Neural cell (in vitro differentiated cells): ENCODE results near the gene ARGLU1. TPM values are rescaled to one million over a fixed set of nuclear protein-coding genes. Genes with fewer than 3 reads are reported as not detected.
A peak's percentile ranks its signal among the peaks of the same experiment; 100 is the strongest.

ENCODE experiments used
- H2AFZ ChIP-seq: fragments of 200-600, 300-800 bp; sonication (generic), shearing (Covaris generic); 2 replicates; pipeline ENCODE4 v1.6.0; 2014; ENCODE audit warnings: low read depth, mild to moderate bottlenecking, antibody characterized with exemption, low read length, moderate library complexity
- H3F3A ChIP-seq: fragments of 200-600 bp; shearing (Covaris generic); 2 replicates; pipeline ENCODE4 v1.6.1; 2016; ENCODE audit warnings: mild to moderate bottlenecking, moderate library complexity, mixed read lengths, antibody characterized with exemption, low read length; ENCODE audit not compliant: insufficient read depth, poor library complexity, severe bottlenecking
- H3K27ac ChIP-seq: fragments of 200-600, 300-800 bp; sonication (generic), shearing (Covaris generic); 2 replicates; pipeline ENCODE4 v1.5.1; 2014; ENCODE audit warnings: mild to moderate bottlenecking, low read length, moderate library complexity
- H3K27me3 ChIP-seq: fragments of 300-800, 200-600 bp; sonication (generic), shearing (Covaris generic); 2 replicates; pipeline ENCODE4 v1.6.0; 2014; ENCODE audit warnings: mild to moderate bottlenecking, low read depth, low read length, moderate library complexity; ENCODE audit not compliant: insufficient read depth
- H3K36me3 ChIP-seq: fragments of 300-800, 200-600 bp; sonication (generic), shearing (Covaris generic); 2 replicates; pipeline ENCODE4 v1.5.1; 2014; ENCODE audit warnings: mild to moderate bottlenecking, antibody characterized with exemption, low read length, moderate library complexity; ENCODE audit not compliant: insufficient read depth
- H3K4me2 ChIP-seq: fragments of 300-800, 200-600 bp; sonication (generic), shearing (Covaris generic); 2 replicates; pipeline ENCODE4 v1.6.0; 2014; ENCODE audit warnings: mild to moderate bottlenecking, low read length
- H3K4me3 ChIP-seq: fragments of 300-800, 200-600 bp; sonication (generic), shearing (Covaris generic); 2 replicates; pipeline ENCODE4 v1.5.1; 2014; ENCODE audit warnings: mild to moderate bottlenecking, low read length, moderate library complexity
- H3K79me2 ChIP-seq: fragments of 200-600 bp; shearing (Covaris generic); replicated peaks from 2 replicates; pipeline ENCODE4 v1.6.0; 2014; ENCODE audit warnings: mild to moderate bottlenecking, low read length, moderate library complexity; ENCODE audit not compliant: insufficient read depth
- H3K9ac ChIP-seq: fragments of 300-800, 200-600 bp; sonication (generic), shearing (Covaris generic); 2 replicates; pipeline ENCODE4 v1.6.1; 2016; ENCODE audit warnings: mild to moderate bottlenecking, low read length, mixed read lengths
- H3K9me2 ChIP-seq: fragments of 200-600 bp; shearing (Covaris generic); 2 replicates; pipeline ENCODE4 v1.6.1; 2016; ENCODE audit warnings: mild to moderate bottlenecking, low read length, mixed read lengths; ENCODE audit not compliant: insufficient read depth
- H3K9me3 ChIP-seq: fragments of 200-600, 300-800 bp; sonication (generic), shearing (Covaris generic); 2 replicates; pipeline ENCODE4 v1.6.1; 2016; ENCODE audit warnings: mild to moderate bottlenecking, mixed run types, low read length, moderate library complexity, mixed read lengths
- H4K20me1 ChIP-seq: fragments of 200-600 bp; shearing (Covaris generic); 2 replicates; pipeline ENCODE4 v1.6.1; 2016; ENCODE audit warnings: mild to moderate bottlenecking, mixed run types; ENCODE audit not compliant: insufficient read depth
- EP300 ChIP-seq: fragments of 450-650 bp; conservative IDR thresholded peaks from 2 replicates; pipeline ENCODE4 v1.6.1; 2014; ENCODE audit warnings: antibody characterized with exemption, mild to moderate bottlenecking, moderate library complexity; ENCODE audit not compliant: poor library complexity, severe bottlenecking
- EZH2 ChIP-seq: fragments of 200-600, 300-800 bp; shearing (Covaris generic), sonication (generic); IDR thresholded peaks from 2 replicates; pipeline ENCODE4 v1.6.1; 2014; ENCODE audit warnings: antibody characterized with exemption, low read length, borderline replicate concordance, mild to moderate bottlenecking; ENCODE audit not compliant: insufficient read depth, poor library complexity, severe bottlenecking
- MXI1 ChIP-seq: fragments of 450-650 bp; conservative IDR thresholded peaks from 2 replicates; pipeline ENCODE4 v1.6.1; 2014; ENCODE audit warnings: antibody characterized with exemption, mild to moderate bottlenecking; ENCODE audit not compliant: poor library complexity, severe bottlenecking
- POLR2AphosphoS5 ChIP-seq: IDR thresholded peaks from 2 replicates; pipeline ENCODE4 v1.6.1; 2012
- RAD21 ChIP-seq: fragments of 450-650 bp; conservative IDR thresholded peaks from 2 replicates; pipeline ENCODE4 v1.6.1; 2014; ENCODE audit warnings: antibody characterized with exemption, mild to moderate bottlenecking, moderate library complexity
- SMC3 ChIP-seq: fragments of 450-650 bp; conservative IDR thresholded peaks from 2 replicates; pipeline ENCODE4 v1.6.1; 2014; ENCODE audit warnings: antibody characterized with exemption, mild to moderate bottlenecking, moderate library complexity; ENCODE audit not compliant: poor library complexity
- TAF1 ChIP-seq: IDR thresholded peaks from 2 replicates; pipeline ENCODE4 v1.6.1; 2012; ENCODE audit warnings: low read depth
- polyA plus RNA-seq: library from polyadenylated mRNA; depleted of rRNA; stranded (reverse); fragments of >200 nt; gene quantifications from 2 replicates; pipeline ENCODE4 v1.2.3, GENCODE V29; 2014
- TF ChIP-seq, protein P1 (sequence below): IDR thresholded peaks from 2 replicates; pipeline ENCODE4 v1.6.1; 2012; ENCODE audit warnings: borderline replicate concordance
- TF ChIP-seq, protein P2 (sequence below): fragments of 450-650 bp; IDR thresholded peaks from 2 replicates; pipeline ENCODE4 v1.5.1; 2014; ENCODE audit warnings: antibody characterized with exemption, mild to moderate bottlenecking, moderate library complexity; ENCODE audit not compliant: poor library complexity, severe bottlenecking

Gene ARGLU1
- polyA plus RNA-seq, 1 donor from 2014 or later: 967 TPM

DNA sequence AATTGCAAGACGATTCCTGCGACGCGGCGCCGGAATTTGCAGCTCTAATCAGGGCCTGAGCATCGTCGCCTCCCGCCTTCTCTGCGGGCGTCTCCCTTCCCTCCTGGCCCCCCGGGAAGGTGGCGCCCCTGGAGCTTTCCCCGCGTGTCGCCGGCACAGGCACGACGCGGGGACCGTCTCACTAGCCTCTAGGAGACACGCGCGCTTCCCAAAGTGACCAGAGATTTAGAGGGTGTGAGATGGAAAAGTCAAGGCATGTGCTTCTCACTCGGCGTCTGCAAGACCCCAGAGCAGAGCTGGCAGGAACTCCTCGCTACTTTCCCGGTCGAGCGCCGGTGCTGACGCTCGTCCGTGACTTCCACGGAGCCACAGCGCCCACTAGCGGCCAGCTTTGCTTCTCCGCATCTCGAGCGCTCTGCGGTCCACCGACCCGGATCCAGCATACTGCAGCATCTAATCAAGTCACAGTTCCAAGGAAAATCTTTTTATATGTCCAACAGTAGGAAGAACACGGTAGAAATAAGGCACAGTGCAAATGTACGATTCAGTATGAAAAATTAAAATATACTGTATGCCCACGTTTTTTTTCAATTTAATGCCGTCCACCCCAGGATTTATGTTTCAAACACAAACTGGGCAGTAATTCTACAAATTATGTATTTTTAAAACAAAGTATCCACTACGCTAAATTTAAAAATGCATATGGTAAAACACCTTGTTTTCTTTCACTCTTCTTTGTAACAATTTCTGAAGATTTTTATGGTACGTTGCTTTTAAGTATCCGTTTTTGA lies 31.5 kb downstream of the ARGLU1 start:
- H3K27ac ChIP-seq: peak overlapping the region; percentile 77
- H2AFZ ChIP-seq: no peak overlapping the region
- TF ChIP-seq, protein P1, sequence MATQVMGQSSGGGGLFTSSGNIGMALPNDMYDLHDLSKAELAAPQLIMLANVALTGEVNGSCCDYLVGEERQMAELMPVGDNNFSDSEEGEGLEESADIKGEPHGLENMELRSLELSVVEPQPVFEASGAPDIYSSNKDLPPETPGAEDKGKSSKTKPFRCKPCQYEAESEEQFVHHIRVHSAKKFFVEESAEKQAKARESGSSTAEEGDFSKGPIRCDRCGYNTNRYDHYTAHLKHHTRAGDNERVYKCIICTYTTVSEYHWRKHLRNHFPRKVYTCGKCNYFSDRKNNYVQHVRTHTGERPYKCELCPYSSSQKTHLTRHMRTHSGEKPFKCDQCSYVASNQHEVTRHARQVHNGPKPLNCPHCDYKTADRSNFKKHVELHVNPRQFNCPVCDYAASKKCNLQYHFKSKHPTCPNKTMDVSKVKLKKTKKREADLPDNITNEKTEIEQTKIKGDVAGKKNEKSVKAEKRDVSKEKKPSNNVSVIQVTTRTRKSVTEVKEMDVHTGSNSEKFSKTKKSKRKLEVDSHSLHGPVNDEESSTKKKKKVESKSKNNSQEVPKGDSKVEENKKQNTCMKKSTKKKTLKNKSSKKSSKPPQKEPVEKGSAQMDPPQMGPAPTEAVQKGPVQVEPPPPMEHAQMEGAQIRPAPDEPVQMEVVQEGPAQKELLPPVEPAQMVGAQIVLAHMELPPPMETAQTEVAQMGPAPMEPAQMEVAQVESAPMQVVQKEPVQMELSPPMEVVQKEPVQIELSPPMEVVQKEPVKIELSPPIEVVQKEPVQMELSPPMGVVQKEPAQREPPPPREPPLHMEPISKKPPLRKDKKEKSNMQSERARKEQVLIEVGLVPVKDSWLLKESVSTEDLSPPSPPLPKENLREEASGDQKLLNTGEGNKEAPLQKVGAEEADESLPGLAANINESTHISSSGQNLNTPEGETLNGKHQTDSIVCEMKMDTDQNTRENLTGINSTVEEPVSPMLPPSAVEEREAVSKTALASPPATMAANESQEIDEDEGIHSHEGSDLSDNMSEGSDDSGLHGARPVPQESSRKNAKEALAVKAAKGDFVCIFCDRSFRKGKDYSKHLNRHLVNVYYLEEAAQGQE: peak; percentile 70
- TF ChIP-seq POLR2AphosphoS5 (peak; percentile 41), RAD21 (peak; percentile 98), EZH2 (no peak), TAF1 (peak; percentile 6), MXI1 (peak; percentile 92), SMC3 (peak; percentile 94), EP300 (no peak)
- TF ChIP-seq, protein P2, sequence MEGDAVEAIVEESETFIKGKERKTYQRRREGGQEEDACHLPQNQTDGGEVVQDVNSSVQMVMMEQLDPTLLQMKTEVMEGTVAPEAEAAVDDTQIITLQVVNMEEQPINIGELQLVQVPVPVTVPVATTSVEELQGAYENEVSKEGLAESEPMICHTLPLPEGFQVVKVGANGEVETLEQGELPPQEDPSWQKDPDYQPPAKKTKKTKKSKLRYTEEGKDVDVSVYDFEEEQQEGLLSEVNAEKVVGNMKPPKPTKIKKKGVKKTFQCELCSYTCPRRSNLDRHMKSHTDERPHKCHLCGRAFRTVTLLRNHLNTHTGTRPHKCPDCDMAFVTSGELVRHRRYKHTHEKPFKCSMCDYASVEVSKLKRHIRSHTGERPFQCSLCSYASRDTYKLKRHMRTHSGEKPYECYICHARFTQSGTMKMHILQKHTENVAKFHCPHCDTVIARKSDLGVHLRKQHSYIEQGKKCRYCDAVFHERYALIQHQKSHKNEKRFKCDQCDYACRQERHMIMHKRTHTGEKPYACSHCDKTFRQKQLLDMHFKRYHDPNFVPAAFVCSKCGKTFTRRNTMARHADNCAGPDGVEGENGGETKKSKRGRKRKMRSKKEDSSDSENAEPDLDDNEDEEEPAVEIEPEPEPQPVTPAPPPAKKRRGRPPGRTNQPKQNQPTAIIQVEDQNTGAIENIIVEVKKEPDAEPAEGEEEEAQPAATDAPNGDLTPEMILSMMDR: peak; percentile 96

DNA sequence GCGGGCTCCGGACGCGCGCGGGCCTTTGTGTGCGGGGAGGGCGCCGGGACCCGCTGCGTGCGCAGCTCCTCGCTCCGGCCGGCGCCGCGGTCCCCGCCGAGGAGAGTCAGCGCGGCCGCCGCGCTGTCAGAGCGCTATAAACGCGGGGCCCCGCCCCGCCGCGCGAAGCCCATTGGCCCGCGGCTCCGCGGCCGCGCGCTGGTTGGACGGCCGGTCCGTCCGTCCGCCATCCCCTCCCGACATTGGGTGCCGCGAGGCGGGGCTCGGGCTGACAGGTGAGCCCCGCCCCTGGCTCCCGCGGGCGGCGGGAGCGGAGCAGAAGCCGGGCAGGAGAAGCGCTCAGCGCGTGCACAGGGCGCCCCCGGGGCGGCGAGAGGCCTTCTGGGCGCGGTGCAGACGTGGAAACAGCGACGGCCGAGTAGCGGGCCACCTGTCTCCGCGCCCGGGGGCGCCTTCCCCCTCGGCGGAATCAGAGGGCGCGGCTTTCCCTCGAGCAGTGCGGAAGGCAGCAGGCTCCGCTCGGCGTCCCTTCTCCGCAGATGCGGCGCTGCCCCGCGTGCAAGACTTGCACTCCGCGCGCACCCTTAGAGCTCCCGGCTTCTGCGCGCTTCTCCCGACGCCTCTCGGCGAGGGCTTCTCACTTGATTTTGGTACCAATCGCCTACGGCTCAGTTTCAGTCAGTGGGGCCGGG lies 32.2 kb downstream of the ARGLU1 start, which contains the start of gene EFNB2:
Gene EFNB2 (minus strand): TSS at position 111 of the 692 bp plus-strand sequence. CDS start 698 bp downstream, outside the sequence.
- Histone ChIP-seq H2AFZ (peak within 1 kb of the TSS; percentile 19), H3K9me3 (no peaks in the 10 kb centered on the region), H3K27me3 (no peaks in the 10 kb centered on the region), H3K4me2 (peak within 1 kb of the TSS; percentile 81), H4K20me1 (peaks cover 10% of the 10 kb centered on the region), H3K36me3 (no peaks in the 10 kb centered on the region), H3F3A (peaks cover 4% of the 10 kb centered on the region), H3K9ac (peak within 1 kb of the TSS; percentile 86), H3K9me2 (no peaks in the 10 kb centered on the region), H3K4me3 (peak within 1 kb of the TSS; percentile 83), H3K27ac (peak within 1 kb of the TSS; percentile 82), H3K79me2 (peaks cover 42% of the 10 kb centered on the region)
- TF ChIP-seq TAF1: peak; percentile 78
- TF ChIP-seq, protein P2: peak; percentile 55
- TF ChIP-seq, protein P1: peak; percentile 30
- peak; percentile 59 for TF ChIP-seq EP300
- no peak for TF ChIP-seq EZH2
- TF ChIP-seq SMC3: peak; percentile 8
- peak; percentile 63 for TF ChIP-seq RAD21
- TF ChIP-seq MXI1: no peak
- TF ChIP-seq POLR2AphosphoS5: peak; percentile 91

More for the DNA sequence above, 31.5 kb downstream of the ARGLU1 start:
- Histone ChIP-seq H3K27me3 (no peaks in the 10 kb centered on the region), H3K9ac (peak overlapping the region; percentile 79), H4K20me1 (peaks cover 10% of the 10 kb centered on the region), H3K9me3 (no peaks in the 10 kb centered on the region), H3K4me3 (peak overlapping the region; percentile 83), H3K4me2 (peak overlapping the region; percentile 81), H3K36me3 (no peaks in the 10 kb centered on the region), H3F3A (peaks cover 4% of the 10 kb centered on the region), H3K9me2 (no peaks in the 10 kb centered on the region), H3K79me2 (peaks cover 34% of the 10 kb centered on the region)
